ENCODE results near the gene ACSF3. TPM values are rescaled to one million over a fixed set of nuclear protein-coding genes. Genes with fewer than 3 reads are reported as not detected.

Gene ACSF3
- total and polyA plus RNA-seq, 2 of the 4 experiments (the other 2 are of a cell fraction), result 9.5 to 14.2 TPM

DNA sequence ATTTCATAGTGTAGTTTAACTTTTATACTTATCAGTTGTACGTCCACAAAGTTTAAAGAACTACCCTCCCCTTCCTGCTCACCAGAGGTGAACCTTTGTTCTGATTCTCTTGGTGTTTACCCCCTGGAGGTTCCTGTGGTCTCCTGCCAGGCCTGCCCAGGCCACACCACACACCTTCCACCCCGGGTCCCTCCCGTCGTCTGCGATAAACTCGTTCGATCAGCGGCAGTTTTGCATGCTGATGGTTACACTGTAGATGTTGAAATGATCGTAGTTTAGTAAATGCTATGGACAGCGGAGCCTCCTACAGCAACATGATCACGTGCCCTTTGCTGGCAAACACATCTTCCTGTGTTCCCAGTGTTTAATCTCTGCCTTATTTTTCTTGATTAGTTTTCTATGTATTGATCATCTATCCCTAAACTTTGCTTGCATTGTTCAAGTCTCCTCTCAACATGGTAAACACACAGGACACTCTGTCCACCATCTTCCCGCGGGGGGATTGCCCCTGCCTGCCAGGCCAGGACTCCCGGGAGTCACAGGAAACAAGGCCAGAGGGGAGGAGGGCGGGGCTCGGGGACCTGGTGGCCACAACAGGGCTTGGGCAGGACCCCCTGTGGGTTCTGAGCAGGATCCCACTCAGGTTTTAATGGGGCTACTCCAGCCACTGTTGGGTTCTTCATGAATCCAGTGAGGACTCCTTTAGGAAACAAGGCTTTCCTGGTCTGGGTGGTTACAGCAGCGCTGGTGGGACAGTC is 2.8 kb upstream of the ACSF3 start:
- H4K20me1 ChIP-seq (ENCODE audit: insufficient read depth, low read length), result no peaks in the 10 kb centered on the region
- ATAC-seq (ENCODE audit: low read depth), result no peak
- in situ Hi-C loops (cut with MboI; ENCODE audit: low sequenced_read_pairs) (no loop called here), intact Hi-C loops (cut with micrococcal nuclease) (no loop called here), dilution Hi-C loops (cut with HindIII; ENCODE audit: low sequenced_read_pairs, unreplicated experiment) (no loop called here)
- no peak overlapping the region for H3K56ac ChIP-seq (ENCODE audit: extremely low read depth, insufficient read depth, low read length)
- H3K9me1 ChIP-seq (ENCODE audit: insufficient read depth, low read length), result 0 out of 2 replicates have a peak, but pooled peaks cover 4% of the 10 kb centered on the region
- no TSS peak for BruUV-seq (replicated peaks)
- H2BK120ac ChIP-seq (ENCODE audit: low read depth, low read length), result no peak overlapping the region
- POLR2A ChIA-PET (ENCODE audit: unreplicated experiment), result no interaction called here
- CTCF ChIA-PET, result no interaction called here
- H3K4me1 ChIP-seq (ENCODE audit: control insufficient read depth, insufficient read depth, low read length), result no peaks in the 10 kb centered on the region
- no peak overlapping the region for H2AK9ac ChIP-seq (replicated peaks; ENCODE audit: low read depth, low read length, poor library complexity)
- peaks cover 18% of the 10 kb centered on the region in 2 experiments for H3K79me1 ChIP-seq (ENCODE audit: low read depth in 1 of 2, low read length in 2 of 2)
- H4K5ac ChIP-seq (ENCODE audit: low read depth, low read length), result no peak overlapping the region
- DNase-seq, result no peak
- H3K23ac ChIP-seq (ENCODE audit: low read depth, low read length), result no peak overlapping the region
- H4K91ac ChIP-seq (ENCODE audit: insufficient read depth, low read depth, low read length), result no peak overlapping the region
- H2BK20ac ChIP-seq (ENCODE audit: low read depth, low read length), result no peak overlapping the region
- no peak overlapping the region for H3K9ac ChIP-seq (ENCODE audit: low read depth, low read length)
- no peak overlapping the region for H3K27ac ChIP-seq (ENCODE audit: insufficient read depth, low read length)
- no peak overlapping the region for H2AFZ ChIP-seq (replicated peaks; ENCODE audit: low read length, poor library complexity)
- H3K18ac ChIP-seq (ENCODE audit: low read depth, low read length), result no peak overlapping the region
- 0 out of 2 replicates have a peak, but pooled peaks cover 2% of the 10 kb centered on the region for H3K36me3 ChIP-seq (ENCODE audit: control insufficient read depth, insufficient read depth, low read length)
- H3K14ac ChIP-seq (replicated peaks; ENCODE audit: low read depth, low read length), result no peak overlapping the region
- no peak overlapping the region for H4K8ac ChIP-seq (ENCODE audit: low read depth in 2 of 2, low read length in 2 of 2)
- no peak overlapping the region for H2BK15ac ChIP-seq (ENCODE audit: low read depth, low read length)
- peaks cover 45% of the 10 kb centered on the region for H3K27me3 ChIP-seq (ENCODE audit: control insufficient read depth, insufficient read depth, low read length)
- H3K4me3 ChIP-seq (ENCODE audit: insufficient read depth, low read depth, low read length), result no peak overlapping the region
- H3K9me3 ChIP-seq (ENCODE audit: control insufficient read depth, insufficient read depth, low read length), result peaks cover 1% of the 10 kb centered on the region; the same call in 1 of the 2 replicates
- no peak overlapping the region for H3K4ac ChIP-seq (ENCODE audit: low read depth, low read length)
- TF ChIP-seq BHLHE40 (IDR thresholded peaks at IDR 0.05; ENCODE audit: low read depth, low read length) (no peak), POLR2A (IDR thresholded peaks at IDR 0.05; ENCODE audit: low read depth, low read length) (no peak), RAD21 (IDR thresholded peaks at IDR 0.05; ENCODE audit: low read length) (no peak), RCOR1 (IDR thresholded peaks at IDR 0.05; ENCODE audit: insufficient replicate concordance, low read length) (no peak), NFE2L2 (IDR thresholded peaks at IDR 0.05; ENCODE audit: low read depth, low read length) (no peak), CHD1 (IDR thresholded peaks at IDR 0.05; ENCODE audit: low read depth, low read length) (no peak), MAZ (IDR thresholded peaks at IDR 0.05; ENCODE audit: borderline replicate concordance, low read depth, low read length) (no peak), MXI1 (IDR thresholded peaks at IDR 0.05; ENCODE audit: borderline replicate concordance, low read depth, low read length) (no peak), RFX5 (IDR thresholded peaks at IDR 0.05; ENCODE audit: low read depth, low read length) (no peak), FOS (IDR thresholded peaks at IDR 0.05; ENCODE audit: low read depth, low read length) (no peak), CEBPB (IDR thresholded peaks at IDR 0.05; ENCODE audit: low read depth, low read length) (no peak), CTCF (conservative IDR thresholded peaks at IDR 0.05; ENCODE audit: low read depth, low read length) (no peak), SMC3 (IDR thresholded peaks at IDR 0.05; ENCODE audit: low read depth, low read length) (no peak), MAFK (IDR thresholded peaks at IDR 0.05; ENCODE audit: low read depth, low read length) (no peak), ELK1 (IDR thresholded peaks at IDR 0.05; ENCODE audit: borderline replicate concordance, low read depth, low read length) (no peak)
- TF ChIP-seq, protein P1, sequence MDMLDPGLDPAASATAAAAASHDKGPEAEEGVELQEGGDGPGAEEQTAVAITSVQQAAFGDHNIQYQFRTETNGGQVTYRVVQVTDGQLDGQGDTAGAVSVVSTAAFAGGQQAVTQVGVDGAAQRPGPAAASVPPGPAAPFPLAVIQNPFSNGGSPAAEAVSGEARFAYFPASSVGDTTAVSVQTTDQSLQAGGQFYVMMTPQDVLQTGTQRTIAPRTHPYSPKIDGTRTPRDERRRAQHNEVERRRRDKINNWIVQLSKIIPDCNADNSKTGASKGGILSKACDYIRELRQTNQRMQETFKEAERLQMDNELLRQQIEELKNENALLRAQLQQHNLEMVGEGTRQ (IDR thresholded peaks at IDR 0.05; ENCODE audit: low read depth, low read length), result no peak
- 23% methylated on average over 4 of the region's 17 CpGs; no CpG with 5 or more reads in 1 of the 2 experiments for WGBS, 2 experiments (ENCODE audit: extremely low coverage in 2 of 2, insufficient read length in 1 of 2)
- H2BK5ac ChIP-seq (ENCODE audit: low read depth, low read length, poor library complexity, severe bottlenecking), result no peak overlapping the region
- no peak overlapping the region for H2AK5ac ChIP-seq (ENCODE audit: low read depth, low read length)
- H3K4me2 ChIP-seq (ENCODE audit: low read depth, low read length), result no peak overlapping the region
